PC-3 (cell line): ENCODE results near the gene DENND1B.

Source experiments
- EZH2 ChIP-seq: fragments of 300-600 bp; sonication (generic); IDR thresholded peaks from one replicate; pipeline ENCODE4 v1.6.1; 2017; ENCODE audit warnings: antibody characterized with exemption, mild to moderate bottlenecking, low read length; ENCODE audit not compliant: unreplicated experiment
- EZH2phosphoT487 ChIP-seq: fragments of 300-600 bp; sonication (generic); IDR thresholded peaks from 2 replicates; pipeline ENCODE4 v1.6.1; 2018; ENCODE audit warnings: mild to moderate bottlenecking, antibody characterized with exemption, low read length, borderline replicate concordance
- TF ChIP-seq, protein P1 (sequence below): fragments of 300-600 bp; sonication (generic); conservative IDR thresholded peaks from 2 replicates; pipeline ENCODE4 v1.5.1; 2017; ENCODE audit warnings: antibody characterized with exemption, low read depth, mild to moderate bottlenecking, low read length

- no peak for TF ChIP-seq EZH2phosphoT487
- TF ChIP-seq, protein P1, sequence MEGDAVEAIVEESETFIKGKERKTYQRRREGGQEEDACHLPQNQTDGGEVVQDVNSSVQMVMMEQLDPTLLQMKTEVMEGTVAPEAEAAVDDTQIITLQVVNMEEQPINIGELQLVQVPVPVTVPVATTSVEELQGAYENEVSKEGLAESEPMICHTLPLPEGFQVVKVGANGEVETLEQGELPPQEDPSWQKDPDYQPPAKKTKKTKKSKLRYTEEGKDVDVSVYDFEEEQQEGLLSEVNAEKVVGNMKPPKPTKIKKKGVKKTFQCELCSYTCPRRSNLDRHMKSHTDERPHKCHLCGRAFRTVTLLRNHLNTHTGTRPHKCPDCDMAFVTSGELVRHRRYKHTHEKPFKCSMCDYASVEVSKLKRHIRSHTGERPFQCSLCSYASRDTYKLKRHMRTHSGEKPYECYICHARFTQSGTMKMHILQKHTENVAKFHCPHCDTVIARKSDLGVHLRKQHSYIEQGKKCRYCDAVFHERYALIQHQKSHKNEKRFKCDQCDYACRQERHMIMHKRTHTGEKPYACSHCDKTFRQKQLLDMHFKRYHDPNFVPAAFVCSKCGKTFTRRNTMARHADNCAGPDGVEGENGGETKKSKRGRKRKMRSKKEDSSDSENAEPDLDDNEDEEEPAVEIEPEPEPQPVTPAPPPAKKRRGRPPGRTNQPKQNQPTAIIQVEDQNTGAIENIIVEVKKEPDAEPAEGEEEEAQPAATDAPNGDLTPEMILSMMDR, result no peak
- no peak for TF ChIP-seq EZH2
Observed at GRCh38 chr1:197546989-197547388, 228.3 kb downstream of the DENND1B start.
